ENCODE results near the gene SFMBT1. TPM values are rescaled to one million over a fixed set of nuclear protein-coding genes. Genes with fewer than 3 reads are reported as not detected.

Gene SFMBT1
- total RNA-seq, 2 donors from 2014 or later, result 7.4 to 13.5 TPM

- Histone ChIP-seq H3K27ac (no peak overlapping the region), H3K27me3 (replicated peaks; ENCODE audit: insufficient read depth) (no peaks in the 10 kb centered on the region), H3K9me3 (no peaks in the 10 kb centered on the region), H3K4me3 (no peak overlapping the region), H3K36me3 (peaks cover 26% of the 10 kb centered on the region), H3K4me1 (ENCODE audit: control insufficient read depth in 1 of 2, low read depth in 2 of 2) (no peaks in the 10 kb centered on the region)
- ATAC-seq (ENCODE audit: insufficient number of reproducible peaks, low FRiP score, low read depth), result no peak
- no peak for DNase-seq (ENCODE audit: low spot score)
- no peak for TF ChIP-seq CTCF (IDR thresholded peaks at IDR 0.05)
Observed at GRCh38 chr3:53089511-53089910, 43.6 kb upstream of the SFMBT1 start.

- Histone ChIP-seq H3K4me3 (no peak overlapping the region), H3K27me3 (replicated peaks; ENCODE audit: insufficient read depth) (no peaks in the 10 kb centered on the region), H3K4me1 (ENCODE audit: control insufficient read depth in 1 of 2, low read depth in 2 of 2) (no peaks in the 10 kb centered on the region), H3K27ac (no peak overlapping the region), H3K9me3 (no peaks in the 10 kb centered on the region), H3K36me3 (peaks cover 7% of the 10 kb centered on the region)
- DNase-seq (ENCODE audit: low spot score), result no peak
- ATAC-seq (ENCODE audit: insufficient number of reproducible peaks, low FRiP score, low read depth), result no peak
- no peak for TF ChIP-seq CTCF (IDR thresholded peaks at IDR 0.05)
Observed at GRCh38 chr3:53085476-53085875, 39.6 kb upstream of the SFMBT1 start.

GRCh38 chr3:53084310-53085001, 38.6 kb upstream of the SFMBT1 start:
- Histone ChIP-seq H3K4me3 (no peak overlapping the region), H3K4me1 (ENCODE audit: control insufficient read depth in 1 of 2, low read depth in 2 of 2) (no peaks in the 10 kb centered on the region), H3K27me3 (replicated peaks; ENCODE audit: insufficient read depth) (no peaks in the 10 kb centered on the region), H3K27ac (no peak overlapping the region), H3K36me3 (peaks cover under 1% of the 10 kb centered on the region), H3K9me3 (no peaks in the 10 kb centered on the region)
- DNase-seq (ENCODE audit: low spot score) (no peak), ATAC-seq (ENCODE audit: insufficient number of reproducible peaks, low FRiP score, low read depth) (no peak)
- no peak for TF ChIP-seq CTCF (IDR thresholded peaks at IDR 0.05)

GRCh38 chr3:53083949-53084309, 38.1 kb upstream of the SFMBT1 start:
- Histone ChIP-seq H3K36me3 (no peaks in the 10 kb centered on the region), H3K9me3 (no peaks in the 10 kb centered on the region), H3K27me3 (replicated peaks; ENCODE audit: insufficient read depth) (no peaks in the 10 kb centered on the region), H3K27ac (no peak overlapping the region), H3K4me3 (no peak overlapping the region), H3K4me1 (ENCODE audit: control insufficient read depth in 1 of 2, low read depth in 2 of 2) (no peaks in the 10 kb centered on the region)
- DNase-seq (ENCODE audit: low spot score) (no peak), ATAC-seq (ENCODE audit: insufficient number of reproducible peaks, low FRiP score, low read depth) (no peak)
- no peak for TF ChIP-seq CTCF (IDR thresholded peaks at IDR 0.05)

GRCh38 chr3:53083521-53083920, 37.6 kb upstream of the SFMBT1 start:
- no peaks in the 10 kb centered on the region for H3K36me3 ChIP-seq
- no peaks in the 10 kb centered on the region for H3K9me3 ChIP-seq
- no peaks in the 10 kb centered on the region for H3K4me1 ChIP-seq (ENCODE audit: control insufficient read depth in 1 of 2, low read depth in 2 of 2)
- TF ChIP-seq CTCF (IDR thresholded peaks at IDR 0.05), result no peak
- DNase-seq (ENCODE audit: low spot score), result no peak
- ATAC-seq (ENCODE audit: insufficient number of reproducible peaks, low FRiP score, low read depth), result no peak
- no peaks in the 10 kb centered on the region for H3K27me3 ChIP-seq (replicated peaks; ENCODE audit: insufficient read depth)
- H3K4me3 ChIP-seq, result no peak overlapping the region
- H3K27ac ChIP-seq, result no peak overlapping the region
